ENCODE results near the gene MEGF10.
"Not testable (repeated sequence)": the region's sequence is repeated elsewhere in the genome, so short reads cannot be mapped to it uniquely, and the experiment has no call there.

Gene MEGF10

GRCh38 chr5:127290019-127290945 is at the start of gene MEGF10:
TSS of gene MEGF10 (plus strand) at chr5:127290796. CDS start at chr5:127331309, 40,513 bp downstream.
- DNase-seq (ENCODE audit: low spot score) = peak; percentile 72

GRCh38 chr5:127243011-127243410 is 47.6 kb upstream of the MEGF10 start:
- DNase-seq (ENCODE audit: low spot score) = no peak

- no peak for DNase-seq (ENCODE audit: low spot score)
Measured at GRCh38 chr5:127254729-127255284, 35.8 kb upstream of the MEGF10 start.

- no peak for DNase-seq (ENCODE audit: low spot score)
Measured at GRCh38 chr5:127256886-127257597, 33.6 kb upstream of the MEGF10 start.

GRCh38 chr5:127260686-127261085 is 29.9 kb upstream of the MEGF10 start:
- DNase-seq (ENCODE audit: low spot score) = no peak

GRCh38 chr5:127265473-127265872 is 25.1 kb upstream of the MEGF10 start:
- not testable (repeated sequence) for DNase-seq (ENCODE audit: low spot score)

GRCh38 chr5:127268342-127268741 is 22.3 kb upstream of the MEGF10 start:
- DNase-seq (ENCODE audit: low spot score) = not testable (repeated sequence)

GRCh38 chr5:127270713-127271112 is 19.9 kb upstream of the MEGF10 start:
- not testable (repeated sequence) for DNase-seq (ENCODE audit: low spot score)

- DNase-seq (ENCODE audit: low spot score) = no peak
Measured at GRCh38 chr5:127275641-127276193, 14.9 kb upstream of the MEGF10 start.

GRCh38 chr5:127280491-127281220 is 9.9 kb upstream of the MEGF10 start:
- DNase-seq (ENCODE audit: low spot score) = no peak

GRCh38 chr5:127281609-127282008 is 9.0 kb upstream of the MEGF10 start:
- DNase-seq (ENCODE audit: low spot score) = no peak

- DNase-seq (ENCODE audit: low spot score) = no peak
Measured at GRCh38 chr5:127288676-127289075, 1.9 kb upstream of the MEGF10 start.

- no peak for DNase-seq (ENCODE audit: low spot score)
Measured at GRCh38 chr5:127290946-127291693, 524 bp downstream of the MEGF10 start.

- DNase-seq (ENCODE audit: low spot score) = no peak
Measured at GRCh38 chr5:127292030-127292735, 1.6 kb downstream of the MEGF10 start.

GRCh38 chr5:127293373-127293772 is 2.8 kb downstream of the MEGF10 start:
- no peak for DNase-seq (ENCODE audit: low spot score)

- DNase-seq (ENCODE audit: low spot score) = no peak
Measured at GRCh38 chr5:127294829-127295228, 4.2 kb downstream of the MEGF10 start.

- no peak for DNase-seq (ENCODE audit: low spot score)
Measured at GRCh38 chr5:127295454-127295853, 4.9 kb downstream of the MEGF10 start.

- DNase-seq (ENCODE audit: low spot score) = peak; percentile 25
Measured at GRCh38 chr5:127296321-127296720, 5.7 kb downstream of the MEGF10 start.

- not testable (repeated sequence) for DNase-seq (ENCODE audit: low spot score)
Measured at GRCh38 chr5:127296894-127297293, 6.3 kb downstream of the MEGF10 start.

GRCh38 chr5:127297348-127298035 is 6.9 kb downstream of the MEGF10 start:
- no peak for DNase-seq (ENCODE audit: low spot score)

Measured in AG08395 (cell line).